GM10266 (cell line): Measurements from ENCODE around the gene EFNA2.

Source experiments
- DNase-seq: peaks from one replicate; pipeline ENCODE4 v3.0.0; 2012; ENCODE audit errors: extremely low spot score
- TF ChIP-seq, protein P1 (sequence below): IDR thresholded peaks from 2 replicates; pipeline ENCODE4 v1.5.1; 2012; ENCODE audit warnings: mild to moderate bottlenecking, low read depth; ENCODE audit not compliant: control insufficient read depth, insufficient read depth; ENCODE audit errors: missing control alignments

The EFNA2 gene

GRCh38 chr19:1259206-1259875, 26.3 kb upstream of the EFNA2 start:
- TF ChIP-seq, protein P1, sequence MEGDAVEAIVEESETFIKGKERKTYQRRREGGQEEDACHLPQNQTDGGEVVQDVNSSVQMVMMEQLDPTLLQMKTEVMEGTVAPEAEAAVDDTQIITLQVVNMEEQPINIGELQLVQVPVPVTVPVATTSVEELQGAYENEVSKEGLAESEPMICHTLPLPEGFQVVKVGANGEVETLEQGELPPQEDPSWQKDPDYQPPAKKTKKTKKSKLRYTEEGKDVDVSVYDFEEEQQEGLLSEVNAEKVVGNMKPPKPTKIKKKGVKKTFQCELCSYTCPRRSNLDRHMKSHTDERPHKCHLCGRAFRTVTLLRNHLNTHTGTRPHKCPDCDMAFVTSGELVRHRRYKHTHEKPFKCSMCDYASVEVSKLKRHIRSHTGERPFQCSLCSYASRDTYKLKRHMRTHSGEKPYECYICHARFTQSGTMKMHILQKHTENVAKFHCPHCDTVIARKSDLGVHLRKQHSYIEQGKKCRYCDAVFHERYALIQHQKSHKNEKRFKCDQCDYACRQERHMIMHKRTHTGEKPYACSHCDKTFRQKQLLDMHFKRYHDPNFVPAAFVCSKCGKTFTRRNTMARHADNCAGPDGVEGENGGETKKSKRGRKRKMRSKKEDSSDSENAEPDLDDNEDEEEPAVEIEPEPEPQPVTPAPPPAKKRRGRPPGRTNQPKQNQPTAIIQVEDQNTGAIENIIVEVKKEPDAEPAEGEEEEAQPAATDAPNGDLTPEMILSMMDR = no peak
- DNase-seq = peak; percentile 82

DNA sequence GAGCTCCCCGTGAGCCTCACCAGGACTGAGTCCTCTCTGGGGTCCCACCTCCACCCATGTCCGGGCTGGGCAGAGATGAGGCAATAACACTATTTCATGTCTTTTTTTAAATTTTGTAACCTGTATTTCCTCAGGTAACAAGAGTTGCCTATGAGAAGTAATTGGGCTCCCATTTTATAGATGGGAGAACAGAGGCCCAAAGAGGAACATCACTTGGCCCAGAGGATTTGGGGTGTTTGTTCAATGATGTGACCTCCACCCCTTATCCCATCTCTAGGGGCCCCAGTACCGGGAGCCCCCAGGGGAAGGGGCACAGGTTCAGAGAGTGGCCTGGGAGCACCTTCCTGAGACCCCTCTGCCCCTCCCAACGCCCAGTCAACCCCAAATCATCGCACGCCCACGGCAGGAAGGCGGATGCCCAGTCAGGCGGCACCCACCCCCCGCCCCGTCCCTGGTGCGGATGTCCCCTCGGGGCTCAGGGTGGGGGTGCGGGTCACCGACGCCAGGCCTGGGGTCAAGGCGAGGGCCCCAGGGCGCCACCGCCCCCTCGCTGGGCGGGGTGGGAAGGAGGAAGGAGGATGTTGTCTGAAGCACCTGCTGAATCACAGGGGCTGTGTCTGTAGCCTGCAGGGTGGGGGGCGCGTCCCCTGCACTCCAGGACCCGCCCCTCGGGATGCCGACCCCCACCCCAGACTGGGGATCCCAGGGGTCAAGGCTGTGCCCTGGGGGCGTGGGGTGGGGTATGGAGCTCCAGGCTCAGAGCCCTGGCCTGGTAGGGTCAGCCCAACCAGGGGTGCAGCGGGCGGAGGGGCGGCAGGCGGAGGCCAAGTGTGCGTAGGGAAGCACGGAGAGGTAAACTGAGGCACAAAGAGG, 25.6 kb upstream of the EFNA2 start:
- no peak for DNase-seq
- TF ChIP-seq, protein P1 = no peak

GRCh38 chr19:1260749-1261537, 24.7 kb upstream of the EFNA2 start:
- DNase-seq = peak; percentile 98

DNA sequence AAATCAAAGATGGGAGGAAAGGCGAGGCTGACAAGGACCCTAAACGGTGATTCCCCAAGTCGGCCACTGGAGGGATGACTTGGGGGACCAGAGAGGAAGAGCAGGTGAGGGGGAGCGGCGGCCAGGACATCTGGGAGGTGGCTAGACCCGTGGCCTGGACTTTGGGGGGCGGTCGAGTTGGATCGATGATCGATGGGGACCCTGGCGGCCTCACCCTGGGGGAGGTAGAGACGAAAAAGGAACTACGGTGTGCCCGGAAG, 24.2 kb upstream of the EFNA2 start:
- TF ChIP-seq, protein P1 = no peak
- no peak for DNase-seq

More at GRCh38 chr19:1260749-1261537, 24.7 kb upstream of the EFNA2 start:
- TF ChIP-seq, protein P1 = no peak

DNA sequence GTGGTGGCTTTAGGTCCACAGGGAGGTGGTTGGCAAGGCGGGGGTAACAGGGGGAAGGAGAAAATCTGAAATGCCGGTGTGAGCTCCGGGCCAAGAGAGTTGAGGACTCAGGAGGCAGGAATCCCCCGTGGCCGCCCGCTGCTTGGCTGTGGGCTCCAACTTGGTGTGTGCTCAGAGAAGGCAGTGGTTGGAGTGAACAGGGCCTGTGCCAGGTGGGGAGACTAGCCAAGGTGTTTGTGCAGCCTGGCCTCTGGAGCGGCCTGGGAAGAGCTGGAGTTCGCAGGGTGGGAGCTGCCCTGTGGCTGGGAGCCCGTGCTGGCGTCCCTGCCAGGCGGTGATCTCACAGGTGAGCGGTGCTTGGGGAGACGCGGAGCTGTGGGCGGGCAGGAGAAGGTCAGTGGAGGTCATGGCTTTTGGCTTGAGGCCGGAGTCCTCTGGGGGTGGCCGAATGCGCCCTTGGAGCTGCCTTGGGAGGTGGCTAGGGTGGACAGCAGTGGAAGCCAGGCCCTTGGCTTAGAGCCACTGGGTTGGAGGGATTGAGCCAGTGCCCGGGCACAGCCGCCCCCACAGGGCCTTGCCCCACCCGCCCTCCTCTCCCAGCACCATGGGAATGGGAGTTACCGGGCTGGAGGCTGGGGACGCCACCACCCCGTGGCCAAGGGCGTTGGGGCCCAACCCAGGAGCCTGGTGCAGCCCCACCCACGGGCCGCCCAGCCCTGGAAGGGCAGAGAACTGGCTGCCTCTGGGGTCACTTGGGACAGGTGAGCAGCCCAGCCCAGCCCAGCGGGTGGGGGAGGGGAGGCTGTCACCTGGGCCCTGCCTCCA, 23.7 kb upstream of the EFNA2 start:
- no peak for DNase-seq
- TF ChIP-seq, protein P1 = no peak

DNA sequence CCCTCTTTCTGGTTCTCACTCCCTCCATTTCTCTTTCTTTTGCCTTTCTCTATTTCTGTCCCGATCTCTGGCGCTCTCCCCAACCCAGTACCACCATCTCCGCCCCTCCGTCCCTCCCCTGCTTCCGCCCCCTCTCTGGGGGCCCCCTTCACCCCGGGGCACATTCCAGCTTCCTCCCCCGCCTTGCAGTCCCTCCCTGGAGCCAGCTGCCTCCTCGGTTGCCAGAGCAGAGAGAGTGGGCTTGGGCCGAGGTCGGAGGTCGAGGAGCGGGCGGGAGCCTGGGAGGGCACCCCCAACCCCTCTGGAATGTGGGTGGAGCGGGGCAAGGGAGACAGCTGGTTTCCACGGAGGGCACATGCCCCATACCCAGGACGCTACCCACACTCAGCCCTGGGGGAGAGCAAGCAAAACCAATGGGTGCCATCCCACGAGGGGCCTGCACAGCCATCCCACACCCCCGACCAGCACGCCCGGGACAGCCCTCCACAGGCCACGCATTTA, 23.0 kb upstream of the EFNA2 start:
- TF ChIP-seq, protein P1 = no peak
- DNase-seq = no peak
